ENCODE measurements around the gene FANCB. TPM values are rescaled to one million over a fixed set of nuclear protein-coding genes. Genes with fewer than 3 reads are reported as not detected.

Gene FANCB
- 11.6 TPM for total RNA-seq

GRCh38 chrX:14872851-14873675, at the start of gene FANCB, which contains the start of gene MOSPD2:
TSS of gene FANCB (minus strand) at chrX:14873069. CDS start at chrX:14865510, 7,559 bp downstream.
TSS of gene MOSPD2 (plus strand) at chrX:14873421. CDS start at chrX:14873529, 108 bp downstream.

Other genes with a start within 250 kb of the FANCB start
- 22.2 TPM for gene MOSPD2, start 352 bp upstream of the FANCB start, total RNA-seq

Data from parietal lobe (tissue), 1 donor.